ENCODE measurements around the gene ABCC12. TPM values are rescaled to one million over a fixed set of nuclear protein-coding genes. Genes with fewer than 3 reads are reported as not detected.

ABCC12 gene
- total and polyA plus RNA-seq, 4 donors, result 0.25 TPM; not detected in 3

GRCh38 chr16:48132696-48133095 lies 23.1 kb downstream of the ABCC12 start:
- Histone ChIP-seq H3K9ac (ENCODE audit: low read depth in 1 of 2, low read length in 2 of 2) (no peak overlapping the region), H3K36me3 (ENCODE audit: control insufficient read depth in 4 of 4, insufficient read depth in 3 of 4, low read depth in 1 of 4, low read length in 3 of 4) (no peaks in the 10 kb centered on the region), H3K27ac (ENCODE audit: low read depth in 1 of 2, low read length in 2 of 2) (no peak overlapping the region), H3K9me3 (ENCODE audit: control insufficient read depth in 4 of 4, low read length in 3 of 4) (no peaks in the 10 kb centered on the region), H3K4me3 (ENCODE audit: low read depth in 1 of 3, low read length in 3 of 3) (no peak overlapping the region), H3K27me3 (ENCODE audit: control insufficient read depth in 4 of 4, insufficient read depth in 4 of 4, low read length in 3 of 4) (peaks cover 0 to 5% (median 0%) of the 10 kb centered on the region in 4 donors), H3K4me1 (ENCODE audit: control insufficient read depth in 4 of 4, insufficient read depth in 4 of 4, low read length in 3 of 4) (no peaks in the 10 kb centered on the region)
- TF ChIP-seq CTCF (IDR thresholded peaks at IDR 0.05; ENCODE audit: low read depth, low read length, missing input control) (no peak), YY1 (IDR thresholded peaks at IDR 0.05) (no peak), ATF3 (IDR thresholded peaks at IDR 0.05) (no peak), HNF4A (conservative IDR thresholded peaks at IDR 0.05) (no peak), EGR1 (IDR thresholded peaks at IDR 0.05; ENCODE audit: low read depth in 2 of 2) (no peak), FOXA2 (IDR thresholded peaks at IDR 0.05) (no peak), REST (IDR thresholded peaks at IDR 0.05) (no peak), JUND (IDR thresholded peaks at IDR 0.05) (no peak), SP1 (IDR thresholded peaks at IDR 0.05) (no peak), ZBTB33 (IDR thresholded peaks at IDR 0.05) (no peak), FOXA1 (IDR thresholded peaks at IDR 0.05) (no peak), RAD21 (IDR thresholded peaks at IDR 0.05) (no peak), GABPA (IDR thresholded peaks at IDR 0.05 in 1 of 2, conservative IDR thresholded peaks at IDR 0.05 in 1 of 2) (no peak), TAF1 (conservative IDR thresholded peaks at IDR 0.05) (no peak), RXRA (IDR thresholded peaks at IDR 0.05) (no peak), NR2F2 (IDR thresholded peaks at IDR 0.05) (no peak)
- no peak for DNase-seq (ENCODE audit: low spot score)
- 87% methylated on average over 3 of the region's 3 CpGs for WGBS
